Loucy (cell line): ENCODE data around the gene TNIP1.

Experiments used
- EZH2phosphoT487 ChIP-seq: fragments of 200-600 bp; IDR thresholded peaks from 2 replicates; pipeline ENCODE4 v1.6.1; 2018; ENCODE audit warnings: antibody characterized with exemption, mild to moderate bottlenecking, moderate library complexity, borderline replicate concordance
- TF ChIP-seq, protein P1 (sequence below): fragments of 200-600 bp; sonication (generic); conservative IDR thresholded peaks from 2 replicates; pipeline ENCODE4 v1.5.1; 2014; ENCODE audit warnings: mild to moderate bottlenecking, antibody characterized with exemption, low read length

GRCh38 chr5:151078490-151079262, 2.2 kb downstream of the TNIP1 start:
- TF ChIP-seq, protein P1, sequence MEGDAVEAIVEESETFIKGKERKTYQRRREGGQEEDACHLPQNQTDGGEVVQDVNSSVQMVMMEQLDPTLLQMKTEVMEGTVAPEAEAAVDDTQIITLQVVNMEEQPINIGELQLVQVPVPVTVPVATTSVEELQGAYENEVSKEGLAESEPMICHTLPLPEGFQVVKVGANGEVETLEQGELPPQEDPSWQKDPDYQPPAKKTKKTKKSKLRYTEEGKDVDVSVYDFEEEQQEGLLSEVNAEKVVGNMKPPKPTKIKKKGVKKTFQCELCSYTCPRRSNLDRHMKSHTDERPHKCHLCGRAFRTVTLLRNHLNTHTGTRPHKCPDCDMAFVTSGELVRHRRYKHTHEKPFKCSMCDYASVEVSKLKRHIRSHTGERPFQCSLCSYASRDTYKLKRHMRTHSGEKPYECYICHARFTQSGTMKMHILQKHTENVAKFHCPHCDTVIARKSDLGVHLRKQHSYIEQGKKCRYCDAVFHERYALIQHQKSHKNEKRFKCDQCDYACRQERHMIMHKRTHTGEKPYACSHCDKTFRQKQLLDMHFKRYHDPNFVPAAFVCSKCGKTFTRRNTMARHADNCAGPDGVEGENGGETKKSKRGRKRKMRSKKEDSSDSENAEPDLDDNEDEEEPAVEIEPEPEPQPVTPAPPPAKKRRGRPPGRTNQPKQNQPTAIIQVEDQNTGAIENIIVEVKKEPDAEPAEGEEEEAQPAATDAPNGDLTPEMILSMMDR, result no peak
- TF ChIP-seq EZH2phosphoT487, result no peak
